HS-27A (cell line): ENCODE results near the gene SBF1.
"Not testable (repeated sequence)": the region's sequence is repeated elsewhere in the genome, so short reads cannot be mapped to it uniquely, and the experiment has no call there.

ENCODE experiments used
- DNase-seq: peaks from one replicate; pipeline ENCODE4 v3.0.0-alpha.2; 2012; ENCODE audit warnings: low read depth, missing footprints

Gene SBF1

GRCh38 chr22:50422961-50423815 lies 51.6 kb downstream of the SBF1 start:
- no peak for DNase-seq

- no peak for DNase-seq
Observed at GRCh38 chr22:50422046-50422445, 52.8 kb downstream of the SBF1 start.

GRCh38 chr22:50420581-50420980 lies 54.3 kb downstream of the SBF1 start:
- DNase-seq, result no peak

- DNase-seq, result no peak
Observed at GRCh38 chr22:50420015-50420414, 54.8 kb downstream of the SBF1 start.

GRCh38 chr22:50419116-50419515 lies 55.7 kb downstream of the SBF1 start:
- no peak for DNase-seq

GRCh38 chr22:50418624-50419023 lies 56.2 kb downstream of the SBF1 start:
- DNase-seq, result no peak

GRCh38 chr22:50417411-50418210 lies 57.2 kb downstream of the SBF1 start:
- no peak for DNase-seq

- no peak for DNase-seq
Observed at GRCh38 chr22:50416996-50417395, 57.8 kb downstream of the SBF1 start.

- DNase-seq, result no peak
Observed at GRCh38 chr22:50415426-50415825, 59.4 kb downstream of the SBF1 start.

GRCh38 chr22:50414476-50415248 lies 60.2 kb downstream of the SBF1 start:
- DNase-seq, result no peak

GRCh38 chr22:50408954-50409353 lies 65.9 kb downstream of the SBF1 start:
- DNase-seq, result not testable (repeated sequence)

GRCh38 chr22:50408311-50408710 lies 66.5 kb downstream of the SBF1 start:
- no peak for DNase-seq

- no peak for DNase-seq
Observed at GRCh38 chr22:50406416-50407170, 68.2 kb downstream of the SBF1 start.

- DNase-seq, result no peak
Observed at GRCh38 chr22:50403701-50404101, 71.1 kb downstream of the SBF1 start.

GRCh38 chr22:50401907-50402306 lies 72.9 kb downstream of the SBF1 start:
- DNase-seq, result no peak

GRCh38 chr22:50400931-50401330 lies 73.9 kb downstream of the SBF1 start:
- DNase-seq, result no peak

- DNase-seq, result no peak
Observed at GRCh38 chr22:50400406-50400805, 74.4 kb downstream of the SBF1 start.

GRCh38 chr22:50399751-50400331 lies 75.0 kb downstream of the SBF1 start:
- no peak for DNase-seq

GRCh38 chr22:50398831-50399648 lies 75.8 kb downstream of the SBF1 start:
- DNase-seq, result no peak

- not testable (repeated sequence) for DNase-seq
Observed at GRCh38 chr22:50397371-50398060, 77.3 kb downstream of the SBF1 start.
